T-helper 2 cell treated with Interferon-gamma antibody and Interleukin-4, amounts not matched to agents 5 μg/mL and 100 μg/mL, for 36 hours (primary cell): ENCODE data around the gene DMC1.
A peak's percentile ranks its signal among the peaks of the same experiment; 100 is the strongest.
"Not testable (repeated sequence)": the region's sequence is repeated elsewhere in the genome, so short reads cannot be mapped to it uniquely, and the experiment has no call there.

Source experiments
- DNase-seq: peaks from one replicate; pipeline ENCODE4 v3.0.0; 2021; ENCODE audit warnings: low spot score
- H3K27ac Mint-ChIP-seq: one replicate; pipeline ENCODE4 v1.8.0; 2021; ENCODE audit warnings: mild to moderate bottlenecking, mixed read lengths
- H3K27me3 Mint-ChIP-seq: one replicate; pipeline ENCODE4 v1.8.0; 2021; ENCODE audit warnings: low read depth, mixed read lengths
- H3K36me3 Mint-ChIP-seq: one replicate; pipeline ENCODE4 v1.8.0; 2021; ENCODE audit warnings: low read depth, mixed read lengths
- H3K4me1 Mint-ChIP-seq: one replicate; pipeline ENCODE4 v1.8.0; 2021; ENCODE audit warnings: low read depth, mixed read lengths
- H3K4me3 Mint-ChIP-seq: one replicate; pipeline ENCODE4 v1.8.0; 2022; ENCODE audit warnings: mild to moderate bottlenecking, moderate library complexity, mixed read lengths
- H3K9me3 Mint-ChIP-seq: one replicate; pipeline ENCODE4 v1.8.0; 2021; ENCODE audit warnings: mixed read lengths

DMC1 gene

GRCh38 chr22:38569972-38570778 is at the start of gene DMC1:
TSS of gene DMC1 (minus strand) at chr22:38570183. CDS start at chr22:38568256, 1,927 bp downstream.
- Mint-ChIP-seq H3K4me3 (peak within 1 kb of the TSS; percentile 96), H3K27me3 (no peaks in the 10 kb centered on the region)

GRCh38 chr22:38618682-38619081 is 48.7 kb upstream of the DMC1 start:
- Mint-ChIP-seq H3K4me3 (no peak overlapping the region), H3K27ac (no peak overlapping the region), H3K27me3 (peaks cover 7% of the 10 kb centered on the region), H3K9me3 (peaks cover 13% of the 10 kb centered on the region), H3K36me3 (no peaks in the 10 kb centered on the region), H3K4me1 (no peaks in the 10 kb centered on the region)
- DNase-seq, result no peak

More at GRCh38 chr22:38569972-38570778, at the start of gene DMC1:
- H3K36me3 Mint-ChIP-seq, result peaks cover 4% of the 10 kb centered on the region
- H3K9me3 Mint-ChIP-seq, result no peaks in the 10 kb centered on the region
- peak within 1 kb of the TSS; percentile 99 for H3K27ac Mint-ChIP-seq
- peak; percentile 84 for DNase-seq
- H3K4me1 Mint-ChIP-seq, result peaks cover 17% of the 10 kb centered on the region

- DNase-seq, result no peak
- no peaks in the 10 kb centered on the region for H3K36me3 Mint-ChIP-seq
- no peaks in the 10 kb centered on the region for H3K4me1 Mint-ChIP-seq
- no peak overlapping the region for H3K4me3 Mint-ChIP-seq
- H3K9me3 Mint-ChIP-seq, result peaks cover 13% of the 10 kb centered on the region
- H3K27me3 Mint-ChIP-seq, result peaks cover 7% of the 10 kb centered on the region
- no peak overlapping the region for H3K27ac Mint-ChIP-seq
Observed at GRCh38 chr22:38618258-38618657, 48.3 kb upstream of the DMC1 start.

- H3K36me3 Mint-ChIP-seq, H3K4me1 Mint-ChIP-seq, DNase-seq, H3K27me3 Mint-ChIP-seq, H3K27ac Mint-ChIP-seq, H3K4me3 Mint-ChIP-seq: not testable (repeated sequence)
- H3K9me3 Mint-ChIP-seq, result peaks cover 13% of the 10 kb centered on the region
Observed at GRCh38 chr22:38615064-38615405, 45.1 kb upstream of the DMC1 start.

GRCh38 chr22:38614332-38615063 is 44.5 kb upstream of the DMC1 start:
- H3K4me1 Mint-ChIP-seq, result no peaks in the 10 kb centered on the region
- H3K9me3 Mint-ChIP-seq, result peaks cover 13% of the 10 kb centered on the region
- H3K27me3 Mint-ChIP-seq, result peaks cover 7% of the 10 kb centered on the region
- H3K36me3 Mint-ChIP-seq, result no peaks in the 10 kb centered on the region
- no peak overlapping the region for H3K27ac Mint-ChIP-seq
- H3K4me3 Mint-ChIP-seq, result no peak overlapping the region
- no peak for DNase-seq

- Mint-ChIP-seq H3K27ac (no peak overlapping the region), H3K4me3 (no peak overlapping the region), H3K4me1 (no peaks in the 10 kb centered on the region), H3K27me3 (peaks cover 5% of the 10 kb centered on the region), H3K9me3 (peaks cover 8% of the 10 kb centered on the region), H3K36me3 (no peaks in the 10 kb centered on the region)
- DNase-seq, result no peak
Observed at GRCh38 chr22:38613588-38613987, 43.6 kb upstream of the DMC1 start.

GRCh38 chr22:38612217-38613006 is 42.4 kb upstream of the DMC1 start:
- Mint-ChIP-seq H3K27me3 (peaks cover 9% of the 10 kb centered on the region), H3K9me3 (no peaks in the 10 kb centered on the region), H3K4me1 (no peaks in the 10 kb centered on the region), H3K27ac (no peak overlapping the region), H3K4me3 (no peak overlapping the region), H3K36me3 (no peaks in the 10 kb centered on the region)
- DNase-seq, result no peak

GRCh38 chr22:38611559-38611958 is 41.6 kb upstream of the DMC1 start:
- Mint-ChIP-seq H3K27me3 (peaks cover 5% of the 10 kb centered on the region), H3K27ac (no peak overlapping the region), H3K4me3 (no peak overlapping the region), H3K9me3 (no peaks in the 10 kb centered on the region), H3K36me3 (no peaks in the 10 kb centered on the region), H3K4me1 (no peaks in the 10 kb centered on the region)
- DNase-seq, result no peak

- Mint-ChIP-seq H3K27me3 (peaks cover 6% of the 10 kb centered on the region), H3K27ac (no peak overlapping the region), H3K36me3 (no peaks in the 10 kb centered on the region), H3K4me3 (no peak overlapping the region), H3K4me1 (no peaks in the 10 kb centered on the region), H3K9me3 (no peaks in the 10 kb centered on the region)
- no peak for DNase-seq
Observed at GRCh38 chr22:38610234-38610633, 40.3 kb upstream of the DMC1 start.

- no peak overlapping the region for H3K4me3 Mint-ChIP-seq
- no peak overlapping the region for H3K27ac Mint-ChIP-seq
- DNase-seq, result no peak
- H3K9me3 Mint-ChIP-seq, result no peaks in the 10 kb centered on the region
- peaks cover 6% of the 10 kb centered on the region for H3K27me3 Mint-ChIP-seq
- no peaks in the 10 kb centered on the region for H3K4me1 Mint-ChIP-seq
- H3K36me3 Mint-ChIP-seq, result no peaks in the 10 kb centered on the region
Observed at GRCh38 chr22:38608992-38609750, 39.2 kb upstream of the DMC1 start.

- Mint-ChIP-seq H3K36me3 (no peaks in the 10 kb centered on the region), H3K27me3 (peaks cover 6% of the 10 kb centered on the region), H3K4me1 (no peaks in the 10 kb centered on the region), H3K27ac (no peak overlapping the region), H3K9me3 (no peaks in the 10 kb centered on the region), H3K4me3 (no peak overlapping the region)
- DNase-seq, result no peak
Observed at GRCh38 chr22:38607680-38608079, 37.7 kb upstream of the DMC1 start.

GRCh38 chr22:38602166-38602565 is 32.2 kb upstream of the DMC1 start:
- peaks cover 12% of the 10 kb centered on the region for H3K27me3 Mint-ChIP-seq
- no peaks in the 10 kb centered on the region for H3K4me1 Mint-ChIP-seq
- H3K36me3 Mint-ChIP-seq, result no peaks in the 10 kb centered on the region
- no peaks in the 10 kb centered on the region for H3K9me3 Mint-ChIP-seq
- DNase-seq, result no peak
- no peak overlapping the region for H3K27ac Mint-ChIP-seq
- H3K4me3 Mint-ChIP-seq, result no peak overlapping the region

- Mint-ChIP-seq H3K27ac (no peak overlapping the region), H3K9me3 (no peaks in the 10 kb centered on the region), H3K4me3 (no peak overlapping the region), H3K36me3 (no peaks in the 10 kb centered on the region), H3K27me3 (peaks cover 10% of the 10 kb centered on the region), H3K4me1 (no peaks in the 10 kb centered on the region)
- DNase-seq, result no peak
Observed at GRCh38 chr22:38601221-38601764, 31.3 kb upstream of the DMC1 start.
